AG04450 (cell line): ENCODE measurements around the gene UBE2J2. TPM values are rescaled to one million over a fixed set of nuclear protein-coding genes. Genes with fewer than 3 reads are reported as not detected.
A peak's percentile ranks its signal among the peaks of the same experiment; 100 is the strongest.

ENCODE experiments used
- CTCF ChIA-PET: fragments of 300-600, 350-600 bp; formaldehyde crosslinking; extraction: SDS; loops from one replicate; lab custom pipeline; 2022; ENCODE audit warnings: antibody characterized with exemption, inconsistent platforms; lab: Charles Lee
- POLR2A ChIA-PET: fragments of 350-600 bp; formaldehyde crosslinking; extraction: SDS; loops from one replicate; lab custom pipeline; 2021; ENCODE audit warnings: antibody characterized with exemption, inconsistent platforms; lab: Yijun Ruan, JAX
- DNase-seq: peaks from one replicate; pipeline ENCODE4 v3.0.0-alpha.2; 2011; ENCODE audit warnings: low read depth, low spot score
- H3K27ac ChIP-seq: one replicate; pipeline ENCODE4 v1.5.1; 2012; ENCODE audit warnings: low read depth, low read length, control low read depth
- H3K27me3 ChIP-seq: one replicate; pipeline ENCODE4 v1.6.0; 2012; ENCODE audit warnings: low read length; ENCODE audit not compliant: control insufficient read depth, insufficient read depth
- H3K4me3 ChIP-seq: 2 replicates; pipeline ENCODE4 v1.5.1; 2011; ENCODE audit warnings: mild to moderate bottlenecking, low read depth, low read length, control low read depth
- H3K9me3 ChIP-seq: 2 replicates; pipeline ENCODE4 v1.5.1; 2012; ENCODE audit warnings: low read length; ENCODE audit not compliant: control insufficient read depth, insufficient read depth
- CTCF ChIP-seq: IDR thresholded peaks from 2 replicates; pipeline ENCODE4 v1.5.1; 2011; ENCODE audit warnings: low read depth, low read length, control low read depth, inconsistent platforms
- polyA plus RNA-seq: library from polyadenylated mRNA; depleted of rRNA; stranded (reverse); fragments of >200 nt; gene quantifications from 2 replicates; pipeline ENCODE4 v1.2.3, GENCODE V29; 2011

UBE2J2 gene
- polyA plus RNA-seq, 1 experiment = 31.1 TPM

- Histone ChIP-seq H3K9me3 (no peaks in the 10 kb centered on the region; the same call in 1 of the 2 replicates), H3K27me3 (no peaks in the 10 kb centered on the region), H3K4me3 (no peak overlapping the region), H3K27ac (no peak overlapping the region)
- ChIA-PET CTCF (no interaction called here), POLR2A (no interaction called here)
- DNase-seq = no peak
- TF ChIP-seq CTCF = no peak
Measured at GRCh38 chr1:1320666-1321448, 47.2 kb upstream of the UBE2J2 start.

GRCh38 chr1:1319646-1319941, 45.9 kb upstream of the UBE2J2 start:
- Histone ChIP-seq H3K27me3 (no peaks in the 10 kb centered on the region), H3K27ac (no peak overlapping the region), H3K4me3 (no peak overlapping the region), H3K9me3 (no peaks in the 10 kb centered on the region; the same call in 1 of the 2 replicates)
- POLR2A ChIA-PET = no interaction called here
- no peak for DNase-seq
- CTCF ChIA-PET = no interaction called here
- no peak for TF ChIP-seq CTCF

GRCh38 chr1:1318777-1319645, 45.4 kb upstream of the UBE2J2 start:
- Histone ChIP-seq H3K27ac (peak overlapping the region; percentile 77), H3K4me3 (no peak overlapping the region), H3K9me3 (no peaks in the 10 kb centered on the region; the same call in 1 of the 2 replicates), H3K27me3 (no peaks in the 10 kb centered on the region)
- no peak for DNase-seq
- POLR2A ChIA-PET = no interaction called here
- CTCF ChIA-PET = no interaction called here
- no peak for TF ChIP-seq CTCF

GRCh38 chr1:1318131-1318652, 44.5 kb upstream of the UBE2J2 start:
- no peak overlapping the region for H3K4me3 ChIP-seq
- H3K9me3 ChIP-seq = no peaks in the 10 kb centered on the region; the same call in 1 of the 2 replicates
- ChIA-PET CTCF (no interaction called here), POLR2A (no interaction called here)
- TF ChIP-seq CTCF = no peak
- H3K27ac ChIP-seq = peak overlapping the region; percentile 77
- H3K27me3 ChIP-seq = no peaks in the 10 kb centered on the region
- peak; percentile 83 for DNase-seq
